Measurements from ENCODE around the gene TMEM132C.

- TF ChIP-seq CTCF (IDR thresholded peaks at IDR 0.05) (no peak), EZH2 (IDR thresholded peaks at IDR 0.05; ENCODE audit: borderline replicate concordance, insufficient read depth, low read depth, low read length, poor library complexity, severe bottlenecking) (no peak)
These were observed 314.4 kb downstream of the TMEM132C start for GRCh38 chr12:128581321-128581761.

Data from B cell (primary cell).